Measurements from ENCODE around the gene SFMBT2. TPM values are rescaled to one million over a fixed set of nuclear protein-coding genes. Genes with fewer than 3 reads are reported as not detected.
"Not testable (repeated sequence)": the region's sequence is repeated elsewhere in the genome, so short reads cannot be mapped to it uniquely, and the experiment has no call there.

SFMBT2 gene
- total RNA-seq, 1 donor from 2014 or later: 12.0 TPM

- DNase-seq (ENCODE audit: low spot score): no peak
These were observed 218.8 kb downstream of the SFMBT2 start for GRCh38 chr10:7192061-7192460.

DNA sequence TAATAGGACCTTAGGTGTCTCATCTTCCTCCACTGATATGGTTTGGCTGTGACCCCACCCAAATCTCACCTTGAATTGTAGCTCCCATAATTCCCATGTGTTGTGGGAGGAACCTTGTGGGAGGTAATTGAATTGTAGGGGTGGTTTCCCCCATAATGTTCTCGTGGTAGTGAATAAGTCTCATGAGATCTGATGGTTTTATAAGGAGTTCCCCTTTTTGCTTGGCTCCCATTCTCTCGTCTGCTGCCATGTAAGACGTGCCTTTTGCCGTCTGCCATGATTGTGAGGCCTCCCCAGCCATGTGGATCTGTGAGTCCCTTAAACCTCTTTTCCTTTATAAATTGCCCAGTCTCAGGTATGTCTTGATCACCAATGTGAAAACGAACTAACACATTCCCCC lies 220.1 kb downstream of the SFMBT2 start:
- not testable (repeated sequence) for DNase-seq (ENCODE audit: low spot score)

- no peak for DNase-seq (ENCODE audit: low spot score)
These were observed 220.9 kb downstream of the SFMBT2 start for GRCh38 chr10:7189909-7190308.

- no peak for DNase-seq (ENCODE audit: low spot score)
These were observed 222.3 kb downstream of the SFMBT2 start for GRCh38 chr10:7188456-7189050.

- no peak for DNase-seq (ENCODE audit: low spot score)
These were observed 224.3 kb downstream of the SFMBT2 start for GRCh38 chr10:7186387-7187018.

DNA sequence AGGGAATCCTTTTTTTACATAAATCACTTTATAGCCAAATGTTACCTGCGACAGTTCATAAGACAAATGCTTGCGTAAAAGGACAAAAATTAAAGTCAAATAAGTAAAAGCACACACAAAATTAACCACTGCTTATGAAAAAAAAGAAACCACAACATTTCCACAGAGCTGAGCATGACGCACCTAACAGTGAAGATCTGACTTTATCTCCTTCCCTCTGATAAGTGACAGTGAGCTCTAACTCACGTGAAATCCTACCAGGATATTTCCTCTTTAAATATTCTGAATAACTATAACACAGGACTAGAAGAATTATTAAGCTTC lies 225.5 kb downstream of the SFMBT2 start:
- DNase-seq (ENCODE audit: low spot score): no peak

- DNase-seq (ENCODE audit: low spot score): no peak
These were observed 226.0 kb downstream of the SFMBT2 start for GRCh38 chr10:7184660-7185366.

DNA sequence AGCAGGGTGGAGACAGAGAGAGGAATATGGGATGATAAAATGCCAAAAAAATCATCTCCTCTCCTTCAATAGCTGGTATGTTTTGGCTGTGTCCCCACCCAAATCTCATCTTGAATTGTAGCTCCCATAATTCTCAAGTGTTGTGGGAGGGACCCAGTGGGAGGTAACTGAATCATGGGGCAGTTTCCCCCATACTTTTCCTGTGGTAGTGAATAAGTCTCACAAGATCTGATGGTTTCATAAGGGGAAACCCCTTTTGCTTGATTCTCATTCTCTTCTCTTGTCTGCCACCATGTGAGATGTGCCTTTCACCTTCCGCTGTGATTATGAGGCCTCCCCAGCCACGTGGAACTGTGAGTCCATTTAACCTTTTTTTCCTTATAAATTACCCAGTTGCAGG lies 226.7 kb downstream of the SFMBT2 start:
- DNase-seq (ENCODE audit: low spot score): not testable (repeated sequence)

DNA sequence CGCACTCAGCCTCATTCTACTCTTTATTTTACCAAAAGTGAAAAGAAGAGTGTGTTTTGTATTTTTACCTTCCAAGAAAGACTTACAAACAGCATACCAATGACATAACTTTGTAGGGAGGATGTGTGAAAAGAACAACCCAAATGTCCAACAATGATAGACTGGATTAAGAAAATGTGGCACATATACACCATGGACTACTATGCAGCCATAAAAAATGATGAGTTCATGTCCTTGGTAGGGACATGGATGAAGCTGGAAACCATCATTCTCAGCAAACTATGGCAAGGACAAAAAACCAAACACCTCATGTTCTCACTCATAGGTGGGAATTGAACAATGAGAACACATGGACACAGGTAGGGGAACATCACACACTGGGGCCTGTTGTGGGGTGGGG lies 228.5 kb downstream of the SFMBT2 start:
- DNase-seq (ENCODE audit: low spot score): not testable (repeated sequence)

- DNase-seq (ENCODE audit: low spot score): no peak
These were observed 229.4 kb downstream of the SFMBT2 start for GRCh38 chr10:7181420-7181819.

- DNase-seq (ENCODE audit: low spot score): no peak
These were observed 231.3 kb downstream of the SFMBT2 start for GRCh38 chr10:7179536-7179935.

GRCh38 chr10:7173948-7174347 lies 236.9 kb downstream of the SFMBT2 start:
- no peak for DNase-seq (ENCODE audit: low spot score)

- DNase-seq (ENCODE audit: low spot score): no peak
These were observed 239.0 kb downstream of the SFMBT2 start for GRCh38 chr10:7171825-7172224.

DNA sequence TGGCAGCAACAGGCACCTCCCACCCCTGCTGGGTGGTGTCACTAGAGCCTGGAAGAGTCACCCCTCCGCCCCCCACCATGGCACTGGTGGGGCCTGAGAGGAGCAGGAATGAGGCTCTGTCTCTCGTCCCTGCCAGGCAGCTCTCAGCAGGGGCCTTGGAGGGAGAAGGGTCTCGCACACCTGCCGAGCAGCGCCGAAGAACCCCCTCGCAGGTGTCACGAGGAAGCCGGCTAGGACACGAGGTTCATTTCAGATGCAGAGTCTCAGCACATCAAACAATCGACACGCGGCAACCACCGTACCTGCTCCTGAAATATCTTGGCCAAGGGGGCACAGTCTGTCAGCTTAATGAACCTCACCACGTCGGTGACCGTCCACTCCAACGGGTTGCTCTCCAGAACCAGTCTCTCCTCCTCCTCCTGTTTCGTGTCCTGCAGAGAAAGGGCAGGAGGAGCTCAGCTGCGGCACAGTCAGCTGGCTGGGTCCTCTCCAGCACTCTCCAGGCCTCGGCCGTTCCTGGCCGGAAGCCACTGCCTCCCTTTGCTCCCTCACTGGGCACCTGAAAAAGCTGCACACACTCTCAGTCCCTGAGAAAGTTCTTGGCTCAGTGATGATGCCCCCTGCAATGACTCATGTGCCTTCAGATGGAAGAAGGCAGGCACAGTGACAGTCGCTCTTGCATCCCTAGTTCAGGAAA lies 240.1 kb downstream of the SFMBT2 start:
- no peak for DNase-seq (ENCODE audit: low spot score)

DNA sequence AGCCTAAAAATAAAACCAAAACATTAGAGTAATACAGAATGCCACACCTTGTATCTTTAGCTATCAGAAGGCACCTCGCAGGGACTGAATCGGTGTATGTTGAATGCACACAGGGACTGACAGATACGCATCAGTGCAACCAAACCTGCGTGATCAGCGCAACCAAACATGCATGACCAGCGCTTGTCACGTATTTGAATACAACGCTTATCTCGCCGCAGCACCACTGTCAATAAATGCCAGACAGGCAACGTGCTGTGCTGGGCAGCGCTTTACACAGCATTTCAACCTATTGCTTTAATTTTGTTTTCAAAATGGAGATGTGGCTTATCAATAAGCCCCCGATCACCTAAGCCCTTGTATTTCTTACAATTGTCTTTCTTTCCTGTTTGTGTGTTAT lies 242.4 kb downstream of the SFMBT2 start:
- no peak for DNase-seq (ENCODE audit: low spot score)

GRCh38 chr10:7165500-7166177 lies 245.2 kb downstream of the SFMBT2 start:
- DNase-seq (ENCODE audit: low spot score): no peak

GRCh38 chr10:7164955-7165354 lies 245.9 kb downstream of the SFMBT2 start:
- DNase-seq (ENCODE audit: low spot score): no peak

DNA sequence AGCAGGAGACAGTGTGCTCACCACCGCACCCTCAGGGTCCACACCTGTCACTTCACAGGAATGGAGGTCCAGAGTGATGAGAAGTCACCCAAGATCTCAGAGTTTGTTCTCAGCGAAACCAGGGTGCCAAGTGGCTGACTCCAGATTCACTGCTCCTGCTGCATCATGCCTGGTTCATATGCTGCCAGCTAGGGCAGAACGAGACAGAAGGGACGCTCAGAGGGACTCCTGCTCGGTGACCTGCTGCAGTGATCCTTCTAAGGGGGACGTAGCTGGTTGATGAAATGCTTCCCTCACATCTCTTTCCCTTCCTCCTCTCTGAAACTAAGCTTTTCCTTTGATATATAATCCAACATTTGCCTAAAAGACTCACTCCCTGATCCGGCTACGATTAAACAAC lies 248.5 kb downstream of the SFMBT2 start:
- no peak for DNase-seq (ENCODE audit: low spot score)

DNA sequence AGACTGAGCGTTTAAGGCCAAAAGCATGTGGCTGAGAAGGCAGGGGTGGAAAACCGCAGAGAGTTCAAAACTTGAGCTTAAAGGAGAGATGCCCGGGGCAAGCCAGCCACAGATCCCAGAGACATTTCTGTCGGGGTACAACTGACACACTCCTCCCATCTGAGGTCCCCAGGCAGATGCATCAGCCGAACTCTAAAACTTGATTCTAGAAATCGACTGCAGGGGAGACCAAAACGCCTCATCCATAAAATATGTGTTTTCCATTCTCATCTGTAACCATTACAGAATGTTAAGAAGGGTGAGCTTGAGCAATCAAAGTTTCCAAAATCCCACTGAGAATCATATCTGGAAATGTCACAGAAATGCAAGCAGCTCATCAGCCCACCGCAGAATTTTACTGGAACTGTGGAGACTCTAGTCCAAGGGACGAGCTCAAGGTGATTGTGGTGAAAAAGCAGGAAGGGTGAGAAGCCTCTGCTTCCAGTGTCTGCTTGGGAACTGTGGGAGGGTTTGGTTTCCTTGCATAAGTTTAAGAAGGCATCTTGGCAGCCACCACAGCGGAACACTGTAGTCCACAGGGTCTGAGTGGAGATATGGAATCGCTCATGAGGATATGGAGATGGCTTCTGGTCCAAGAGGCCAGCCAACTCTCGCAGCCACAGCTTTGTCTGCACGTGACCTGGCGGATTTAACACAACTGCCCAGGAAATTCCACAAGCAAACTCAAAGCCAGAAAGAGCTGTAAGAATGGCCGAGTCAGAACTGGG lies 249.2 kb downstream of the SFMBT2 start:
- no peak for DNase-seq (ENCODE audit: low spot score)

- no peak for DNase-seq (ENCODE audit: low spot score)
These were observed 250.9 kb downstream of the SFMBT2 start for GRCh38 chr10:7159928-7160327.

DNA sequence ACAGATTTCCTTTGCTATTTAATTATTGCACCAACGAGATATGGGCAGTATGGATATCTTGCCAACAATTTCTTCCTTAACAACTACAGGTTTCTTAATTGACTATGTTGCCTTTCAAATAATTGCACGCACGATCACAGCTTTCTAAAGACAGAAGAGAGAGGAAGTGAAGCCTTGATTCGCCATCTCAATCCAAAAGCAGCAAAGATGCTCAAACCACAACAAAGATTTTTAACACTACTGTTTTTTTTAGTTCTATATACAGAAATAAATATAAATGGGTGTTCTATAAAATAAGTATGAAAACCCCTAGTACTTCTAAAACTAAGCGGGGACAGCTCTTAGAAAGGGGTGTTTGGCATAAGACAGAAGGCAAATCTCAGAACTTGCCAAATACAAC lies 251.3 kb downstream of the SFMBT2 start:
- no peak for DNase-seq (ENCODE audit: low spot score)
